ENCODE data around the gene TENT4B. TPM values are rescaled to one million over a fixed set of nuclear protein-coding genes. Genes with fewer than 3 reads are reported as not detected.

Gene TENT4B
- total RNA-seq, 2 experiments from 2014 or later: 5.8 to 8.8 TPM

GRCh38 chr16:50261707-50262235 lies 108.7 kb downstream of the TENT4B start:
- BruUV-seq (replicated peaks): no TSS peak
- peaks cover 3% of the 10 kb centered on the region; the same call in 1 of the 2 replicates for H3K79me2 ChIP-seq (ENCODE audit: insufficient read depth, low read depth, low read length)
- no peaks in the 10 kb centered on the region for H4K20me1 ChIP-seq (ENCODE audit: insufficient read depth, low read length)
- ChIA-PET CTCF (ENCODE audit: unreplicated experiment) (interaction anchor here (0.5 kb wide), 1 partner anchor 48 kb away, joined by 3 read pairs; no protein-coding TSS in a partner anchor), POLR2A (interaction anchor here (0.6 to 0.7 kb wide), 2 partner anchors 19 to 870 kb away, joined by 3 to 4 read pairs; no protein-coding TSS in a partner anchor)
- H3K36me3 ChIP-seq (ENCODE audit: insufficient read depth, low read length): no peaks in the 10 kb centered on the region
- TF ChIP-seq EZH2phosphoT487 (IDR thresholded peaks at IDR 0.05; ENCODE audit: borderline replicate concordance, low read depth, low read length): no peak
- no peak for TF ChIP-seq CTCF (conservative IDR thresholded peaks at IDR 0.05; ENCODE audit: low read length)
- no peaks in the 10 kb centered on the region for H3K9me2 ChIP-seq (ENCODE audit: insufficient read depth, low read length)
- intact Hi-C loops (cut with micrococcal nuclease; ENCODE audit: unreplicated experiment): no loop called here
- H3K4me2 ChIP-seq (ENCODE audit: low read length): no peak overlapping the region
- H3K4me1 ChIP-seq (ENCODE audit: insufficient read depth, low read length, poor library complexity, severe bottlenecking): peaks cover 23% of the 10 kb centered on the region
- no peak for DNase-seq (ENCODE audit: low spot score)
- H2AFZ ChIP-seq (ENCODE audit: low read length): no peak overlapping the region
- H3K9me3 ChIP-seq (ENCODE audit: low read length): no peaks in the 10 kb centered on the region
- no peak overlapping the region for H3K27ac ChIP-seq (ENCODE audit: low read depth, low read length, poor library complexity, severe bottlenecking)
- H3K4me3 ChIP-seq (ENCODE audit: low read depth, low read length, poor library complexity, severe bottlenecking): no peak overlapping the region

- POLR2A ChIA-PET: no interaction called here
- no peak overlapping the region for H3K4me3 ChIP-seq (ENCODE audit: low read depth, low read length, poor library complexity, severe bottlenecking)
- no peaks in the 10 kb centered on the region for H3K36me3 ChIP-seq (ENCODE audit: insufficient read depth, low read length)
- peaks cover 18% of the 10 kb centered on the region; the same call in 1 of the 2 replicates for H3K79me2 ChIP-seq (ENCODE audit: insufficient read depth, low read depth, low read length)
- BruUV-seq (replicated peaks): no TSS peak
- CTCF ChIA-PET (ENCODE audit: unreplicated experiment): no interaction called here
- no peak for TF ChIP-seq EZH2phosphoT487 (IDR thresholded peaks at IDR 0.05; ENCODE audit: borderline replicate concordance, low read depth, low read length)
- TF ChIP-seq CTCF (conservative IDR thresholded peaks at IDR 0.05; ENCODE audit: low read length): no peak
- no peaks in the 10 kb centered on the region for H4K20me1 ChIP-seq (ENCODE audit: insufficient read depth, low read length)
- H3K9me3 ChIP-seq (ENCODE audit: low read length): no peaks in the 10 kb centered on the region
- intact Hi-C loops (cut with micrococcal nuclease; ENCODE audit: unreplicated experiment): no loop called here
- no peaks in the 10 kb centered on the region for H3K9me2 ChIP-seq (ENCODE audit: insufficient read depth, low read length)
- no peak overlapping the region for H2AFZ ChIP-seq (ENCODE audit: low read length)
- no peak overlapping the region for H3K27ac ChIP-seq (ENCODE audit: low read depth, low read length, poor library complexity, severe bottlenecking)
- H3K4me2 ChIP-seq (ENCODE audit: low read length): no peak overlapping the region
- no peak for DNase-seq (ENCODE audit: low spot score)
- H3K4me1 ChIP-seq (ENCODE audit: insufficient read depth, low read length, poor library complexity, severe bottlenecking): peaks cover 38% of the 10 kb centered on the region
Measured at GRCh38 chr16:50263060-50263909, 110.2 kb downstream of the TENT4B start.
